GM23248 (cell line): ENCODE results near the gene TFAP2D. TPM values are rescaled to one million over a fixed set of nuclear protein-coding genes. Genes with fewer than 3 reads are reported as not detected.

Experiments
- DNase-seq: peaks from one replicate; pipeline ENCODE4 v3.0.0-alpha.2; 2015
- H2AFZ ChIP-seq: fragments of 200-600 bp; sonication (generic); 2 replicates; pipeline ENCODE4 v1.6.1; 2016; ENCODE audit warnings: antibody characterized with exemption
- H3F3A ChIP-seq: fragments of 200-600 bp; sonication (generic); 2 replicates; pipeline ENCODE4 v1.6.1; 2016; ENCODE audit warnings: mild to moderate bottlenecking, antibody characterized with exemption, mixed run types; ENCODE audit not compliant: insufficient read depth
- H3K27ac ChIP-seq: fragments of 200-600 bp; sonication (generic); 2 replicates; pipeline ENCODE4 v1.5.1; 2016; ENCODE audit warnings: mild to moderate bottlenecking
- H3K27me3 ChIP-seq: fragments of 200-600 bp; sonication (generic); replicated peaks from 2 replicates; pipeline ENCODE4 v1.6.1; 2016; ENCODE audit warnings: mild to moderate bottlenecking; ENCODE audit not compliant: insufficient read depth
- H3K36me3 ChIP-seq: fragments of 200-600 bp; sonication (generic); 2 replicates; pipeline ENCODE4 v1.6.1; 2016; ENCODE audit warnings: low read depth, mild to moderate bottlenecking
- H3K4me1 ChIP-seq: fragments of 200-600 bp; sonication (generic); 2 replicates; pipeline ENCODE4 v1.6.1; 2016; ENCODE audit warnings: mild to moderate bottlenecking; ENCODE audit not compliant: insufficient read depth
- H3K4me2 ChIP-seq: fragments of 200-600 bp; sonication (generic); one replicate; pipeline ENCODE4 v1.6.1; 2016; ENCODE audit warnings: mild to moderate bottlenecking; ENCODE audit not compliant: unreplicated experiment
- H3K4me3 ChIP-seq: fragments of 200-600 bp; sonication (generic); 2 replicates; pipeline ENCODE4 v1.5.1; 2016; ENCODE audit warnings: mild to moderate bottlenecking
- H3K79me2 ChIP-seq: fragments of 200-600 bp; sonication (generic); 2 replicates; pipeline ENCODE4 v1.6.1; 2016; ENCODE audit warnings: mild to moderate bottlenecking; ENCODE audit not compliant: insufficient read depth
- H3K9ac ChIP-seq: fragments of 200-600 bp; sonication (generic); 2 replicates; pipeline ENCODE4 v1.6.1; 2016; ENCODE audit warnings: mild to moderate bottlenecking
- H3K9me2 ChIP-seq: fragments of 200-600 bp; sonication (generic); 2 replicates; pipeline ENCODE4 v1.6.1; 2016; ENCODE audit warnings: mixed run types, mild to moderate bottlenecking, moderate library complexity; ENCODE audit not compliant: insufficient read depth
- H3K9me3 ChIP-seq: fragments of 200-600 bp; sonication (generic); one replicate; pipeline ENCODE4 v1.6.1; 2017; ENCODE audit warnings: low read depth
- H4K20me1 ChIP-seq: fragments of 200-600 bp; sonication (generic); 2 replicates; pipeline ENCODE4 v1.6.0; 2016; ENCODE audit not compliant: insufficient read depth
- EZH2 ChIP-seq: fragments of 200-600 bp; sonication (generic); IDR thresholded peaks from 2 replicates; pipeline ENCODE4 v1.6.1; 2018; ENCODE audit warnings: antibody characterized with exemption, mild to moderate bottlenecking; ENCODE audit not compliant: insufficient read depth, poor library complexity, severe bottlenecking
- EZH2phosphoT487 ChIP-seq: fragments of 200-600 bp; sonication (generic); IDR thresholded peaks from 2 replicates; pipeline ENCODE4 v1.6.1; 2018; ENCODE audit warnings: antibody characterized with exemption, moderate library complexity, mild to moderate bottlenecking, low read depth; ENCODE audit not compliant: insufficient read depth
- WGBS, 2 experiments: methylation state at CpG; one replicate each; pipeline ENCODE4 v1.1.6; 2015 to 2017; ENCODE audit warnings: low lambda C conversion rate in 2 of 2, low coverage in 1 of 2; ENCODE audit errors: missing lambda C conversion rate in 2 of 2; 5-methylcytosine and 5-hydroxymethylcytosine counted together
- in situ Hi-C: fragments of 300-500 bp; cut with MboI; formaldehyde crosslinking; loops from 2 replicates; pipeline ENCODE4 v1.15.0; 2020
- polyA plus RNA-seq: library from polyadenylated mRNA; unstranded; fragments of >200 nt; fragmentation: Nextera tagmentation; extraction: Ambion mirVana; gene quantifications from 2 replicates; pipeline ENCODE4 v1.2.1, GENCODE V29; 2016
- total RNA-seq: library from RNA; depleted of rRNA; stranded (reverse); fragments of >200 nt; shearing (Covaris generic); gene quantifications from 2 replicates; pipeline ENCODE4 v1.2.3, GENCODE V29; 2014

The TFAP2D gene
- total and polyA plus RNA-seq, 2 experiments from 2014 or later: not detected

- in situ Hi-C loops: no loop called here
- no peaks in the 10 kb centered on the region for H3K9me3 ChIP-seq
- WGBS, 2 experiments: 14 to 27% methylated on average over 3 of the region's 3 CpGs
These were observed 21.2 kb downstream of the TFAP2D start for GRCh38 chr6:50734488-50734887.

GRCh38 chr6:50742161-50742560 is 28.8 kb downstream of the TFAP2D start:
- H3K27ac ChIP-seq: no peak overlapping the region
- no peaks in the 10 kb centered on the region for H3K9me3 ChIP-seq
- H3K9ac ChIP-seq: no peak overlapping the region
- H3K9me2 ChIP-seq: no peaks in the 10 kb centered on the region
- no peaks in the 10 kb centered on the region for H3F3A ChIP-seq
- DNase-seq: no peak
- H2AFZ ChIP-seq: no peak overlapping the region
- H3K4me3 ChIP-seq: no peak overlapping the region
- H3K27me3 ChIP-seq: no peaks in the 10 kb centered on the region
- H3K79me2 ChIP-seq: no peaks in the 10 kb centered on the region
- H4K20me1 ChIP-seq: no peaks in the 10 kb centered on the region
- no peaks in the 10 kb centered on the region for H3K36me3 ChIP-seq
- H3K4me2 ChIP-seq: no peak overlapping the region
- in situ Hi-C loops: no loop called here
- no peaks in the 10 kb centered on the region for H3K4me1 ChIP-seq
- TF ChIP-seq EZH2phosphoT487: no peak
- 1 to 3% methylated on average over 3 of the region's 3 CpGs for WGBS, 2 experiments

More at GRCh38 chr6:50734488-50734887, 21.2 kb downstream of the TFAP2D start:
- H3K79me2 ChIP-seq: no peaks in the 10 kb centered on the region
- H2AFZ ChIP-seq: no peak overlapping the region
- H3K36me3 ChIP-seq: no peaks in the 10 kb centered on the region
- H3K4me2 ChIP-seq: no peak overlapping the region
- no peaks in the 10 kb centered on the region for H4K20me1 ChIP-seq
- no peaks in the 10 kb centered on the region for H3K4me1 ChIP-seq
- no peak overlapping the region for H3K4me3 ChIP-seq
- no peaks in the 10 kb centered on the region for H3K9me2 ChIP-seq
- H3F3A ChIP-seq: no peaks in the 10 kb centered on the region
- H3K9ac ChIP-seq: no peak overlapping the region
- H3K27ac ChIP-seq: no peak overlapping the region
- no peaks in the 10 kb centered on the region for H3K27me3 ChIP-seq
- no peak for TF ChIP-seq EZH2
- TF ChIP-seq EZH2phosphoT487: no peak
- no peak for DNase-seq

DNA sequence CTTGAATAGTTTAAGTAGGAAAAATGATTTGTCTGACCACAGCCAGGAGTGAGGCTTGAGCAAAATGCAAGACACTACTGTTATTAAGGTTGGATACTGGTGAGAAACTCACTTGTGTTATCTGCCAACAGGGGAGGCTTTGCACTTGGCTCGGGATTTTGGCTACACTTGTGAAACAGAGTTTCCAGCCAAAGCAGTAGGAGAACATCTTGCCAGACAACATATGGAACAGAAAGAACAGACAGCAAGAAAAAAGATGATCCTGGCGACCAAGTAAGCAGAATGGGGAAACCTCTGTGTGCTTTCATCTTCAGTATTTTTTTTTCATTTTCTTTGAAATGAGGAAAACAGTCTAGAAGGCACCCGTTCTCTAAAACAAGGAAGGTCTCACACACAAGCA is 31.6 kb downstream of the TFAP2D start:
- Histone ChIP-seq H3K4me2 (no peak overlapping the region), H3K9me3 (no peaks in the 10 kb centered on the region), H3K9me2 (no peaks in the 10 kb centered on the region), H4K20me1 (no peaks in the 10 kb centered on the region), H2AFZ (no peak overlapping the region), H3K4me3 (no peak overlapping the region), H3K9ac (no peak overlapping the region), H3K27ac (no peak overlapping the region), H3K4me1 (no peaks in the 10 kb centered on the region), H3K27me3 (no peaks in the 10 kb centered on the region), H3K36me3 (no peaks in the 10 kb centered on the region), H3K79me2 (no peaks in the 10 kb centered on the region), H3F3A (no peaks in the 10 kb centered on the region)
- in situ Hi-C loops: no loop called here
- DNase-seq: no peak
- 4 to 6% methylated on average over 3 of the region's 3 CpGs for WGBS, 2 experiments
- no peak for TF ChIP-seq EZH2
- no peak for TF ChIP-seq EZH2phosphoT487

- Histone ChIP-seq H3K9me3 (no peaks in the 10 kb centered on the region), H3K4me2 (no peak overlapping the region), H4K20me1 (no peaks in the 10 kb centered on the region), H3K27me3 (no peaks in the 10 kb centered on the region), H2AFZ (no peak overlapping the region), H3K4me3 (no peak overlapping the region), H3K79me2 (no peaks in the 10 kb centered on the region), H3K27ac (no peak overlapping the region), H3K9ac (no peak overlapping the region), H3K36me3 (no peaks in the 10 kb centered on the region), H3K9me2 (no peaks in the 10 kb centered on the region), H3F3A (no peaks in the 10 kb centered on the region), H3K4me1 (no peaks in the 10 kb centered on the region)
- TF ChIP-seq EZH2phosphoT487 (no peak), EZH2 (no peak)
- DNase-seq: peak; percentile 2
- WGBS, 2 experiments: 13 to 18% methylated on average over 3 of the region's 3 CpGs
- in situ Hi-C loops: no loop called here
These were observed 49.5 kb downstream of the TFAP2D start for GRCh38 chr6:50762798-50763197.

- DNase-seq: no peak
- H3K4me1 ChIP-seq: no peaks in the 10 kb centered on the region
- H2AFZ ChIP-seq: no peak overlapping the region
- H3K9me2 ChIP-seq: no peaks in the 10 kb centered on the region
- no peak overlapping the region for H3K4me3 ChIP-seq
- no peaks in the 10 kb centered on the region for H3K9me3 ChIP-seq
- H3K9ac ChIP-seq: no peak overlapping the region
- in situ Hi-C loops: no loop called here
- H3K36me3 ChIP-seq: no peaks in the 10 kb centered on the region
- H3K4me2 ChIP-seq: no peak overlapping the region
- H3F3A ChIP-seq: no peaks in the 10 kb centered on the region
- no peaks in the 10 kb centered on the region for H3K27me3 ChIP-seq
- TF ChIP-seq EZH2phosphoT487 (no peak), EZH2 (no peak)
- H4K20me1 ChIP-seq: no peaks in the 10 kb centered on the region
- no peak overlapping the region for H3K27ac ChIP-seq
- no peaks in the 10 kb centered on the region for H3K79me2 ChIP-seq
These were observed 65.4 kb downstream of the TFAP2D start for GRCh38 chr6:50778696-50779095.
